ENCODE results near the gene UCN2.

DNA sequence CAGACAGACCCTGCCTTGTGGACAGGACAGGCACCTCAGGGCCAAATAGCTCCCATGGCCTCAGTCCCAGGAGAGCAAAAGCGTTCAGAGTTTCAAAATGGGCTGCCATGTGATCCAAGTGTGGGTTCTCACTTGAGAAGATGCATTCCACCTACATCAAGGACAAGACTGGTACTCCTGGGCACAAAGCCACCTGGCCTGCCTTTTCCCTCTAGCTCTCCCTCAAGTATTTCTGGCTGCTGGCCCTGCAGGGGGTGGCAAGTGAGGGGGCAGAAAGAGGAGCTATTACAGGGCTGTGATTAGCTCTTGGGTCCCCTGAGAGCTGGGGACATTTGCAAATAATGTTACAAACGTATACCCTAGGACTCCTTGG lies 38.0 kb upstream of the UCN2 start:
- TF ChIP-seq, protein P1, sequence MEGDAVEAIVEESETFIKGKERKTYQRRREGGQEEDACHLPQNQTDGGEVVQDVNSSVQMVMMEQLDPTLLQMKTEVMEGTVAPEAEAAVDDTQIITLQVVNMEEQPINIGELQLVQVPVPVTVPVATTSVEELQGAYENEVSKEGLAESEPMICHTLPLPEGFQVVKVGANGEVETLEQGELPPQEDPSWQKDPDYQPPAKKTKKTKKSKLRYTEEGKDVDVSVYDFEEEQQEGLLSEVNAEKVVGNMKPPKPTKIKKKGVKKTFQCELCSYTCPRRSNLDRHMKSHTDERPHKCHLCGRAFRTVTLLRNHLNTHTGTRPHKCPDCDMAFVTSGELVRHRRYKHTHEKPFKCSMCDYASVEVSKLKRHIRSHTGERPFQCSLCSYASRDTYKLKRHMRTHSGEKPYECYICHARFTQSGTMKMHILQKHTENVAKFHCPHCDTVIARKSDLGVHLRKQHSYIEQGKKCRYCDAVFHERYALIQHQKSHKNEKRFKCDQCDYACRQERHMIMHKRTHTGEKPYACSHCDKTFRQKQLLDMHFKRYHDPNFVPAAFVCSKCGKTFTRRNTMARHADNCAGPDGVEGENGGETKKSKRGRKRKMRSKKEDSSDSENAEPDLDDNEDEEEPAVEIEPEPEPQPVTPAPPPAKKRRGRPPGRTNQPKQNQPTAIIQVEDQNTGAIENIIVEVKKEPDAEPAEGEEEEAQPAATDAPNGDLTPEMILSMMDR (IDR thresholded peaks at IDR 0.05) = no peak
- TF ChIP-seq POLR2A (IDR thresholded peaks at IDR 0.05) = no peak
